H1 (cell line): Measurements from ENCODE around the gene CTRL. TPM values are rescaled to one million over a fixed set of nuclear protein-coding genes. Genes with fewer than 3 reads are reported as not detected.
"Not testable (repeated sequence)": the region's sequence is repeated elsewhere in the genome, so short reads cannot be mapped to it uniquely, and the experiment has no call there.

Experiments used
- CTCF ChIA-PET: fragments of 300-600 bp; sonication (Branson Sonifier 250); formaldehyde crosslinking; loops from one replicate; lab custom pipeline; 2021; ENCODE audit not compliant: partially characterized antibody; lab: Charles Lee
- POLR2A ChIA-PET: fragments of 300-600 bp; sonication (Branson Sonifier 250); formaldehyde crosslinking; loops from one replicate; lab custom pipeline; 2021; ENCODE audit warnings: inconsistent platforms; ENCODE audit not compliant: partially characterized antibody; lab: Charles Lee
- DNase-seq, 2 experiments: peaks; one replicate each; pipeline versions ENCODE4 v3.0.0 to v3.0.0-alpha.2; 2010 to 2022; ENCODE audit warnings: low spot score in 2 of 2, low read depth in 1 of 2, mixed read lengths in 1 of 2
- FAIRE-seq: peaks from 2 replicates; lab custom pipeline; 2011; peaks lifted over from hg19 to GRCh38; lab: Jason Lieb, UNC
- H2AFZ ChIP-seq: 2 replicates; pipeline ENCODE4 v1.8.1; 2012; ENCODE audit warnings: low read length, inconsistent platforms
- H2AK5ac ChIP-seq: 2 replicates; pipeline ENCODE4 v1.6.1; 2013; ENCODE audit warnings: low read depth, low read length
- H2BK120ac ChIP-seq: replicated peaks from 2 replicates; pipeline ENCODE3; 2013; ENCODE audit warnings: low read depth, low read length, inconsistent platforms
- H2BK12ac ChIP-seq: 2 replicates; pipeline ENCODE4 v1.6.1; 2013; ENCODE audit warnings: low read depth, low read length
- H2BK15ac ChIP-seq: 2 replicates; pipeline ENCODE4 v1.6.1; 2013; ENCODE audit warnings: low read length
- H2BK20ac ChIP-seq: 2 replicates; pipeline ENCODE4 v1.6.1; 2013; ENCODE audit warnings: low read length
- H2BK5ac ChIP-seq: 2 replicates; pipeline ENCODE4 v1.6.1; 2013; ENCODE audit warnings: low read depth, low read length
- H3K14ac ChIP-seq: 2 replicates; pipeline ENCODE4 v1.6.1; 2013; ENCODE audit warnings: inconsistent platforms; ENCODE audit not compliant: insufficient read length
- H3K18ac ChIP-seq: 2 replicates; pipeline ENCODE4 v1.6.1; 2013; ENCODE audit warnings: low read length; ENCODE audit errors: extremely low read depth
- H3K23ac ChIP-seq: 2 replicates; pipeline ENCODE4 v1.6.1; 2013; ENCODE audit warnings: inconsistent platforms; ENCODE audit not compliant: insufficient read length
- H3K23me2 ChIP-seq: 2 replicates; pipeline ENCODE4 v1.6.1; 2013; ENCODE audit warnings: low read depth, low read length
- H3K27ac ChIP-seq: 2 replicates; pipeline ENCODE4 v1.6.1; 2011; ENCODE audit warnings: low read depth, low read length, inconsistent platforms
- H3K27me3 ChIP-seq, 4 experiments: replicated peaks in 1 of 4; 1 replicate in 1 of 4; 2 replicates in 3 of 4; pipeline versions ENCODE4 v1.6.1 to v1.8.1; 2011 to 2013; ENCODE audit warnings: low read length in 3 of 4, mild to moderate bottlenecking in 3 of 4, inconsistent platforms in 2 of 4, mixed read lengths in 2 of 4, moderate library complexity in 1 of 4; ENCODE audit not compliant: control insufficient read depth in 3 of 4, insufficient read depth in 3 of 4; ENCODE audit errors: extremely low read depth in 1 of 4
- H3K36me3 ChIP-seq, 4 experiments: 2 replicates each; pipeline versions ENCODE4 v1.6.1 to v1.8.1; 2011 to 2013; ENCODE audit warnings: mild to moderate bottlenecking in 4 of 4, low read length in 3 of 4, moderate library complexity in 2 of 4, control low read depth in 1 of 4, inconsistent platforms in 1 of 4; ENCODE audit not compliant: insufficient read depth in 4 of 4, control insufficient read depth in 2 of 4
- H3K4ac ChIP-seq: replicated peaks from 2 replicates; pipeline ENCODE3; 2013; ENCODE audit warnings: low read length, low read depth, mixed read lengths, inconsistent platforms; ENCODE audit not compliant: insufficient read length
- H3K4me1 ChIP-seq, 4 experiments: replicated peaks in 1 of 4; 1 replicate in 1 of 4; 2 replicates in 3 of 4; pipeline versions ENCODE4 v1.6.1 to v1.8.1; 2011 to 2013; ENCODE audit warnings: low read length in 3 of 4, inconsistent platforms in 2 of 4, mixed read lengths in 1 of 4; ENCODE audit not compliant: insufficient read depth in 4 of 4, control insufficient read depth in 3 of 4
- H3K4me2 ChIP-seq, 2 experiments: 2 replicates each; pipeline versions ENCODE4 v1.6.1 to v1.8.1; 2011 to 2013; ENCODE audit warnings: low read depth in 2 of 2, low read length in 2 of 2, control low read depth in 1 of 2, inconsistent platforms in 1 of 2, mild to moderate bottlenecking in 1 of 2; ENCODE audit not compliant: insufficient read depth in 1 of 2
- H3K4me3 ChIP-seq, 4 experiments: fragments of 200-600, 300-600 bp in 1 of 4; sonication (generic), shearing (Covaris generic), sonication (Bioruptor Twin) in 1 of 4; 2 replicates each; pipeline versions ENCODE4 v1.5.1 to v1.8.1; 2011 to 2016; ENCODE audit warnings: low read length in 4 of 4, low read depth in 3 of 4, control low read depth in 2 of 4, inconsistent platforms in 2 of 4, mild to moderate bottlenecking in 2 of 4, mixed read lengths in 1 of 4, moderate library complexity in 1 of 4; ENCODE audit not compliant: insufficient read depth in 2 of 4; ENCODE audit errors: extremely low read depth in 1 of 4
- H3K56ac ChIP-seq: replicated peaks from 2 replicates; pipeline ENCODE3; 2013; ENCODE audit warnings: low read depth, mild to moderate bottlenecking, mixed read lengths, low read length, inconsistent platforms; ENCODE audit not compliant: insufficient read length
- H3K79me1 ChIP-seq: 2 replicates; pipeline ENCODE4 v1.6.1; 2013; ENCODE audit warnings: low read depth, low read length, control low read depth
- H3K79me2 ChIP-seq, 2 experiments: 2 replicates each; pipeline versions ENCODE4 v1.6.1 to v1.8.1; 2012 to 2013; ENCODE audit warnings: low read length in 2 of 2, mild to moderate bottlenecking in 2 of 2, inconsistent platforms in 1 of 2; ENCODE audit not compliant: insufficient read depth in 2 of 2, control insufficient read depth in 1 of 2
- H3K9ac ChIP-seq, 4 experiments: replicated peaks in 1 of 4; 1 replicate in 1 of 4; 2 replicates in 3 of 4; pipeline versions ENCODE4 v1.6.1 to v1.8.1; 2011 to 2013; ENCODE audit warnings: low read depth in 3 of 4, low read length in 3 of 4, control low read depth in 2 of 4, mild to moderate bottlenecking in 2 of 4, moderate library complexity in 2 of 4, inconsistent platforms in 1 of 4; ENCODE audit errors: extremely low read depth in 1 of 4
- H3K9me3 ChIP-seq, 2 experiments: 2 replicates each; pipeline versions ENCODE4 v1.6.1 to v1.8.1; 2012 to 2013; ENCODE audit warnings: mild to moderate bottlenecking in 2 of 2, moderate library complexity in 2 of 2, control low read depth in 1 of 2, inconsistent platforms in 1 of 2, low read depth in 1 of 2, low read length in 1 of 2, mixed read lengths in 1 of 2; ENCODE audit not compliant: insufficient read depth in 2 of 2
- H4K20me1 ChIP-seq, 2 experiments: replicated peaks in 1 of 2; 2 replicates each; pipeline versions ENCODE3 to v1.8.1; 2011 to 2013; ENCODE audit warnings: inconsistent platforms in 2 of 2, low read length in 2 of 2, mild to moderate bottlenecking in 1 of 2; ENCODE audit not compliant: insufficient read depth in 2 of 2, control insufficient read depth in 1 of 2
- H4K5ac ChIP-seq: 2 replicates; pipeline ENCODE4 v1.6.1; 2013; ENCODE audit warnings: low read length, low read depth, mixed read lengths, inconsistent platforms; ENCODE audit not compliant: insufficient read length
- H4K8ac ChIP-seq: 2 replicates; pipeline ENCODE4 v1.8.0; 2013; ENCODE audit warnings: mild to moderate bottlenecking, moderate library complexity, low read length, inconsistent platforms; ENCODE audit not compliant: insufficient read depth; ENCODE audit errors: extremely low read depth
- H4K91ac ChIP-seq: replicated peaks from 2 replicates; pipeline ENCODE3; 2013; ENCODE audit warnings: low read length, mixed read lengths, inconsistent platforms; ENCODE audit not compliant: insufficient read length
- CHD2 ChIP-seq: IDR thresholded peaks from 2 replicates; pipeline ENCODE4 v1.6.1; 2012; ENCODE audit warnings: low read length, improper control_type of control experiment
- RXRA ChIP-seq: IDR thresholded peaks from 2 replicates; pipeline ENCODE4 v1.6.1; 2011; ENCODE audit warnings: low read depth, mild to moderate bottlenecking, low read length, moderate library complexity; ENCODE audit not compliant: insufficient read depth
- SIRT6 ChIP-seq: IDR thresholded peaks from one replicate; pipeline ENCODE4 v1.7.1; 2012; ENCODE audit warnings: low read length, inconsistent platforms
- WGBS, 2 experiments: shearing (Covaris generic) in 1 of 2; methylation state at CpG; one replicate each; pipeline versions ENCODE4 v1.1.6 to v1.1.7; 2013 to 2015; ENCODE audit warnings: low lambda C conversion rate in 2 of 2, mixed read lengths in 2 of 2, inconsistent platforms in 1 of 2, low coverage in 1 of 2, missing lambda C conversion rate in 1 of 2; ENCODE audit not compliant: insufficient replicate concordance in 2 of 2, insufficient coverage in 1 of 2, insufficient read length in 1 of 2; ENCODE audit errors: extremely low coverage in 1 of 2, missing lambda C conversion rate in 1 of 2; 5-methylcytosine and 5-hydroxymethylcytosine counted together
- polyA plus RNA-seq, 7 experiments: library from polyadenylated mRNA; depleted of rRNA in 3 of 7; stranded (reverse) in 5 of 7; unstranded in 2 of 7; fragments of >200 nt in 5 of 7; fragments of 200-250 nt in 2 of 7; gene quantifications; 1 replicate in 5 of 7; 2 replicates in 1 of 7; 4 replicates in 1 of 7; pipeline versions ENCODE4 v1.2.1 to v1.2.3, GENCODE V29; 2011 to 2013; ENCODE audit warnings: missing spikeins in 2 of 7, mixed read lengths in 2 of 7
- total RNA-seq: library from RNA; stranded (reverse); fragmentation: NEBNext Ultra II Directional; extraction: Animal tissue kit (Norgen Biotek cat#: 25700); gene quantifications from 2 replicates; pipeline ENCODE4 v1.2.1, GENCODE V29; 2021

CTRL gene
- total and polyA plus RNA-seq, 2 of the 8 experiments (the other 6 are each of a cell fraction or from before 2014, with no cell fraction given) = 1.7 to 4.2 TPM

GRCh38 chr16:67915831-67916723 lies 15.6 kb downstream of the CTRL start (continued):
- TF ChIP-seq RXRA = no peak
- no peak for TF ChIP-seq SIRT6
- TF ChIP-seq CHD2 = no peak

GRCh38 chr16:67915496-67915769 lies 16.2 kb downstream of the CTRL start:
- H4K20me1 ChIP-seq, H2AFZ ChIP-seq, H3K23me2 ChIP-seq, H3K14ac ChIP-seq, H2AK5ac ChIP-seq, H3K36me3 ChIP-seq, H3K27ac ChIP-seq, H4K91ac ChIP-seq, H3K18ac ChIP-seq, H4K8ac ChIP-seq, H2BK120ac ChIP-seq, DNase-seq, H3K4ac ChIP-seq, H3K23ac ChIP-seq, H3K9me3 ChIP-seq, H3K4me3 ChIP-seq, H3K79me2 ChIP-seq, H2BK20ac ChIP-seq, H3K27me3 ChIP-seq, H3K56ac ChIP-seq, H4K5ac ChIP-seq, H2BK12ac ChIP-seq, H3K9ac ChIP-seq, H2BK5ac ChIP-seq, H2BK15ac ChIP-seq: not testable (repeated sequence)
- peak; percentile 58 for FAIRE-seq
- 84% methylated on average over 2 of the region's 2 CpGs; no CpG with 5 or more reads in 1 of the 2 experiments for WGBS, 2 experiments
- Histone ChIP-seq H3K4me2 (0 out of 4 replicates have a peak overlapping the region, but pooled peaks of 1 of the 2 experiments have one; percentile 12), H3K4me1 (peaks cover 0 to 10% (median 4%) of the 10 kb centered on the region in 4 experiments; a peak in 6 of 7 replicates), H3K79me1 (peaks cover 10% of the 10 kb centered on the region)
- ChIA-PET CTCF (interaction anchor here (0.7 to 4.1 kb wide), 11 partner anchors 11 to 402 kb away, joined by 3 to 39 read pairs (median 4); partner anchors contain the start of genes LCAT and NRN1L), POLR2A (interaction anchor here (0.9 to 2.0 kb wide), 8 partner anchors 10 to 143 kb away, joined by 3 to 9 read pairs (median 3); partner anchors contain the start of genes PSKH1 and PSMB10)
